Thyroid gland (tissue), 4 donors: Measurements from ENCODE around the gene LGI2.

ENCODE experiments used
- POLR2A ChIP-seq, 2 donors: fragments of 450-650 bp; IDR thresholded peaks; one replicate each; pipeline ENCODE4 v1.6.1; 2017; ENCODE audit warnings: antibody characterized with exemption in 2 of 2, mild to moderate bottlenecking in 2 of 2, moderate library complexity in 1 of 2
- TF ChIP-seq, protein P1 (sequence below), 6 experiments: fragments of 200-600 bp in 3 of 6; fragments of 450-650 bp in 3 of 6; sonication (generic) in 3 of 6; IDR thresholded peaks; one replicate each; pipeline ENCODE4 v1.5.1; 2016 to 2019; ENCODE audit warnings: antibody characterized with exemption in 6 of 6, mild to moderate bottlenecking in 2 of 6, inconsistent platforms in 1 of 6, moderate library complexity in 1 of 6

DNA sequence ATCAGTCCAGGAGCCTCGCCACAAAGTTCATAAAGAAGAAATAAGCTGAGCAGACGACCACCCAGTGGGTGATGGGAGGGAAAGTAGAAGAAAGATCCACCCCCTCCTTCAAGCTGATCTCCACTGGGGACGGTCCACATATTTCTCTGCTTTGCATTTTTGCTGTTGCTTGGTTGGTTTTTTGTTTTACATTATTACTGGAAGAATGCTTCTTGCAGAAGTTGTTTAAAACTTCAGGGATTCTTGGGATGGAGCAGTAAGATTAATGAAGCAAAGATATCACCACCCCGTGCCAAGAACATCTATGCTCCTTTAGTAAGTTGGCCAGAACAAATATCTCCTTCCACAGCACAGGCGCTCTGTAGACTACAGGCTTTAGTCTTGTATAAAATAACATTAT lies 30.1 kb downstream of the LGI2 start:
- TF ChIP-seq, protein P1, sequence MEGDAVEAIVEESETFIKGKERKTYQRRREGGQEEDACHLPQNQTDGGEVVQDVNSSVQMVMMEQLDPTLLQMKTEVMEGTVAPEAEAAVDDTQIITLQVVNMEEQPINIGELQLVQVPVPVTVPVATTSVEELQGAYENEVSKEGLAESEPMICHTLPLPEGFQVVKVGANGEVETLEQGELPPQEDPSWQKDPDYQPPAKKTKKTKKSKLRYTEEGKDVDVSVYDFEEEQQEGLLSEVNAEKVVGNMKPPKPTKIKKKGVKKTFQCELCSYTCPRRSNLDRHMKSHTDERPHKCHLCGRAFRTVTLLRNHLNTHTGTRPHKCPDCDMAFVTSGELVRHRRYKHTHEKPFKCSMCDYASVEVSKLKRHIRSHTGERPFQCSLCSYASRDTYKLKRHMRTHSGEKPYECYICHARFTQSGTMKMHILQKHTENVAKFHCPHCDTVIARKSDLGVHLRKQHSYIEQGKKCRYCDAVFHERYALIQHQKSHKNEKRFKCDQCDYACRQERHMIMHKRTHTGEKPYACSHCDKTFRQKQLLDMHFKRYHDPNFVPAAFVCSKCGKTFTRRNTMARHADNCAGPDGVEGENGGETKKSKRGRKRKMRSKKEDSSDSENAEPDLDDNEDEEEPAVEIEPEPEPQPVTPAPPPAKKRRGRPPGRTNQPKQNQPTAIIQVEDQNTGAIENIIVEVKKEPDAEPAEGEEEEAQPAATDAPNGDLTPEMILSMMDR (IDR thresholded peaks at IDR 0.05) = no peak
- TF ChIP-seq POLR2A (IDR thresholded peaks at IDR 0.05) = no peak
